KOPT-K1 (cell line): ENCODE results near the gene DPH2.

ENCODE experiments used
- H3K27ac ChIP-seq: fragments of 200-600 bp; sonication (generic); 2 replicates; pipeline ENCODE4 v1.5.1; 2016; ENCODE audit warnings: antibody characterized with exemption, mild to moderate bottlenecking, low read depth, low read length; ENCODE audit not compliant: poor library complexity, severe bottlenecking
- H3K36me3 ChIP-seq: fragments of 200-600 bp; sonication (generic); 2 replicates; pipeline ENCODE4 v1.5.1; 2017; ENCODE audit warnings: antibody characterized with exemption, mild to moderate bottlenecking, low read length, moderate library complexity; ENCODE audit not compliant: insufficient read depth
- H3K9me3 ChIP-seq: fragments of 200-600 bp; sonication (generic); 2 replicates; pipeline ENCODE4 v1.5.1; 2017; ENCODE audit warnings: antibody characterized with exemption, low read length, mild to moderate bottlenecking; ENCODE audit not compliant: insufficient read depth, poor library complexity, severe bottlenecking

The DPH2 gene

GRCh38 chr1:43981135-43981491 lies 11.3 kb downstream of the DPH2 start:
- H3K36me3 ChIP-seq = peaks cover 26% of the 10 kb centered on the region
- H3K9me3 ChIP-seq = no peaks in the 10 kb centered on the region
- no peak overlapping the region for H3K27ac ChIP-seq

- Histone ChIP-seq H3K36me3 (peaks cover 21% of the 10 kb centered on the region), H3K27ac (no peak overlapping the region), H3K9me3 (no peaks in the 10 kb centered on the region)
These were observed 11.8 kb downstream of the DPH2 start for GRCh38 chr1:43981636-43982035.

- peaks cover 15% of the 10 kb centered on the region for H3K36me3 ChIP-seq
- no peak overlapping the region for H3K27ac ChIP-seq
- H3K9me3 ChIP-seq = no peaks in the 10 kb centered on the region
These were observed 12.4 kb downstream of the DPH2 start for GRCh38 chr1:43982241-43982640.

GRCh38 chr1:43982808-43983207 lies 13.0 kb downstream of the DPH2 start:
- H3K9me3 ChIP-seq = no peaks in the 10 kb centered on the region
- no peak overlapping the region for H3K27ac ChIP-seq
- peaks cover 9% of the 10 kb centered on the region; the same call in 1 of the 2 replicates for H3K36me3 ChIP-seq

- peaks cover 4% of the 10 kb centered on the region; the same call in 1 of the 2 replicates for H3K36me3 ChIP-seq
- H3K27ac ChIP-seq = no peak overlapping the region
- no peaks in the 10 kb centered on the region for H3K9me3 ChIP-seq
These were observed 13.6 kb downstream of the DPH2 start for GRCh38 chr1:43983253-43983899.

- Histone ChIP-seq H3K27ac (no peak overlapping the region), H3K36me3 (no peaks in the 10 kb centered on the region), H3K9me3 (no peaks in the 10 kb centered on the region)
These were observed 15.0 kb downstream of the DPH2 start for GRCh38 chr1:43984855-43985254.

- Histone ChIP-seq H3K36me3 (no peaks in the 10 kb centered on the region), H3K9me3 (no peaks in the 10 kb centered on the region), H3K27ac (no peak overlapping the region)
These were observed 16.3 kb downstream of the DPH2 start for GRCh38 chr1:43985984-43986595.

- no peak overlapping the region for H3K27ac ChIP-seq
- no peaks in the 10 kb centered on the region for H3K36me3 ChIP-seq
- H3K9me3 ChIP-seq = no peaks in the 10 kb centered on the region
These were observed 16.9 kb downstream of the DPH2 start for GRCh38 chr1:43986712-43987111.

- Histone ChIP-seq H3K36me3 (no peaks in the 10 kb centered on the region), H3K9me3 (no peaks in the 10 kb centered on the region), H3K27ac (no peak overlapping the region)
These were observed 17.5 kb downstream of the DPH2 start for GRCh38 chr1:43987159-43987902.

GRCh38 chr1:43990271-43991199 lies 20.7 kb downstream of the DPH2 start:
- H3K9me3 ChIP-seq = no peaks in the 10 kb centered on the region
- no peaks in the 10 kb centered on the region for H3K36me3 ChIP-seq
- no peak overlapping the region for H3K27ac ChIP-seq

GRCh38 chr1:43991200-43991475 lies 21.3 kb downstream of the DPH2 start:
- no peak overlapping the region for H3K27ac ChIP-seq
- H3K9me3 ChIP-seq = no peaks in the 10 kb centered on the region
- no peaks in the 10 kb centered on the region for H3K36me3 ChIP-seq

GRCh38 chr1:43991476-43992231 lies 21.8 kb downstream of the DPH2 start, which contains the start of gene CCDC24:
Gene CCDC24, plus strand, starts transcription at chr1:43991599. Its CDS starts 280 bp downstream, at chr1:43991879.
- no peaks in the 10 kb centered on the region for H3K36me3 ChIP-seq
- no peaks in the 10 kb centered on the region for H3K9me3 ChIP-seq
- peak within 1 kb of the TSS; percentile 11 for H3K27ac ChIP-seq

GRCh38 chr1:43992232-43992995 lies 22.6 kb downstream of the DPH2 start:
- Histone ChIP-seq H3K36me3 (no peaks in the 10 kb centered on the region), H3K9me3 (no peaks in the 10 kb centered on the region), H3K27ac (no peak overlapping the region)
